Hepatocyte (in vitro differentiated cells): ENCODE data around the gene COL4A1.

ENCODE experiments used
- EZH2 ChIP-seq: fragments of 200-600 bp; sonication (generic); IDR thresholded peaks from 2 replicates; pipeline ENCODE4 v1.6.1; 2016; ENCODE audit warnings: antibody characterized with exemption, mild to moderate bottlenecking, borderline replicate concordance
- TF ChIP-seq, protein P1 (sequence below): fragments of 200-600 bp; sonication (generic); IDR thresholded peaks from 2 replicates; pipeline ENCODE4 v1.5.1; 2016; ENCODE audit warnings: antibody characterized with exemption, mild to moderate bottlenecking; ENCODE audit not compliant: poor library complexity

- TF ChIP-seq, protein P1, sequence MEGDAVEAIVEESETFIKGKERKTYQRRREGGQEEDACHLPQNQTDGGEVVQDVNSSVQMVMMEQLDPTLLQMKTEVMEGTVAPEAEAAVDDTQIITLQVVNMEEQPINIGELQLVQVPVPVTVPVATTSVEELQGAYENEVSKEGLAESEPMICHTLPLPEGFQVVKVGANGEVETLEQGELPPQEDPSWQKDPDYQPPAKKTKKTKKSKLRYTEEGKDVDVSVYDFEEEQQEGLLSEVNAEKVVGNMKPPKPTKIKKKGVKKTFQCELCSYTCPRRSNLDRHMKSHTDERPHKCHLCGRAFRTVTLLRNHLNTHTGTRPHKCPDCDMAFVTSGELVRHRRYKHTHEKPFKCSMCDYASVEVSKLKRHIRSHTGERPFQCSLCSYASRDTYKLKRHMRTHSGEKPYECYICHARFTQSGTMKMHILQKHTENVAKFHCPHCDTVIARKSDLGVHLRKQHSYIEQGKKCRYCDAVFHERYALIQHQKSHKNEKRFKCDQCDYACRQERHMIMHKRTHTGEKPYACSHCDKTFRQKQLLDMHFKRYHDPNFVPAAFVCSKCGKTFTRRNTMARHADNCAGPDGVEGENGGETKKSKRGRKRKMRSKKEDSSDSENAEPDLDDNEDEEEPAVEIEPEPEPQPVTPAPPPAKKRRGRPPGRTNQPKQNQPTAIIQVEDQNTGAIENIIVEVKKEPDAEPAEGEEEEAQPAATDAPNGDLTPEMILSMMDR = no peak
- TF ChIP-seq EZH2 = no peak
These were observed 47.9 kb upstream of the COL4A1 start for GRCh38 chr13:110354715-110355473.
